Panc1 (cell line): ENCODE measurements around the gene TMEM132E. TPM values are rescaled to one million over a fixed set of nuclear protein-coding genes. Genes with fewer than 3 reads are reported as not detected.

Experiments
- ATAC-seq: fragments of 200-7000 bp; cut with Tn5 transposase; 2 replicates; pipeline ENCODE4 v1.9.1; 2020; ENCODE audit warnings: mild to moderate bottlenecking, moderate library complexity
- BruUV-seq: library from RNA; stranded (reverse); fragments of 400-500 nt; replicated peaks from 2 replicates; lab custom pipeline; 2021; lab: Mats Ljungman, UMichigan
- CTCF ChIA-PET: fragments of 300-600 bp; sonication (Branson Sonifier 250); formaldehyde crosslinking; loops from one replicate; lab custom pipeline; 2022; ENCODE audit warnings: antibody characterized with exemption; lab: Charles Lee
- POLR2A ChIA-PET: fragments of 300-600 bp; sonication (Branson Sonifier 250); formaldehyde crosslinking; loops from one replicate; lab custom pipeline; 2022; ENCODE audit warnings: antibody characterized with exemption; lab: Charles Lee
- DNase-seq: peaks from one replicate; pipeline ENCODE4 v3.0.0-alpha.2; 2010; ENCODE audit warnings: low read depth, low spot score
- H3K27ac ChIP-seq: 2 replicates; pipeline ENCODE4 v1.5.1; 2011; ENCODE audit warnings: mild to moderate bottlenecking, low read length, inconsistent platforms
- H3K27me3 ChIP-seq: fragments of 200-500 bp; sonication (Bioruptor generic); 2 replicates; pipeline ENCODE4 v1.6.0; 2014; ENCODE audit warnings: low read length, inconsistent platforms; ENCODE audit not compliant: control insufficient read depth, insufficient read depth
- H3K36me3 ChIP-seq: fragments of 200-500 bp; sonication (Bioruptor generic); 2 replicates; pipeline ENCODE4 v1.5.1; 2014; ENCODE audit warnings: inconsistent platforms, mild to moderate bottlenecking, low read length, moderate library complexity; ENCODE audit not compliant: control insufficient read depth, insufficient read depth
- H3K4me1 ChIP-seq: 2 replicates; pipeline ENCODE4 v1.5.1; 2011; ENCODE audit warnings: inconsistent platforms, mild to moderate bottlenecking, low read length, moderate library complexity; ENCODE audit not compliant: control insufficient read depth, insufficient read depth
- H3K4me3 ChIP-seq, 2 experiments: 2 replicates each; pipeline ENCODE4 v1.5.1; 2011 to 2012; ENCODE audit warnings: low read depth in 2 of 2, low read length in 2 of 2, mild to moderate bottlenecking in 2 of 2, inconsistent platforms in 1 of 2, moderate library complexity in 1 of 2
- H3K9me3 ChIP-seq: fragments of 200-500 bp; sonication (Bioruptor generic); 2 replicates; pipeline ENCODE4 v1.5.1; 2014; ENCODE audit warnings: low read depth, mild to moderate bottlenecking, inconsistent platforms, low read length, moderate library complexity; ENCODE audit not compliant: control insufficient read depth, insufficient read depth
- POLR2AphosphoS5 ChIP-seq: IDR thresholded peaks from 2 replicates; pipeline ENCODE4 v1.6.1; 2012; ENCODE audit warnings: mild to moderate bottlenecking, low read depth, low read length, moderate library complexity
- SIN3A ChIP-seq: IDR thresholded peaks from 2 replicates; pipeline ENCODE4 v1.6.1; 2012; ENCODE audit warnings: low read depth, mild to moderate bottlenecking, low read length, moderate library complexity, borderline replicate concordance; ENCODE audit not compliant: insufficient read depth
- TCF7L2 ChIP-seq: IDR thresholded peaks from 2 replicates; pipeline ENCODE4 v1.6.1; 2011; ENCODE audit warnings: mild to moderate bottlenecking, low read depth, low read length, inconsistent platforms
- in situ Hi-C: cut with HindIII; loops from 2 replicates; pipeline ENCODE4 v1.10.0; 2016; ENCODE audit warnings: low sequenced_read_pairs, low pct_unique_long_range_greater_than_20kb
- intact Hi-C: fragments of 100-400 bp; cut with micrococcal nuclease; formaldehyde crosslinking; loops from one replicate; pipeline ENCODE4 v1.10.0; 2022; ENCODE audit not compliant: unreplicated experiment
- total RNA-seq: library from RNA; stranded (reverse); gene quantifications from one replicate; pipeline ENCODE4 v1.2.1, GENCODE V29; 2021; ENCODE audit not compliant: unreplicated experiment
- TF ChIP-seq, protein P1 (sequence below): fragments of 450-650 bp; IDR thresholded peaks from 2 replicates; pipeline ENCODE4 v1.5.1; 2017; ENCODE audit warnings: mild to moderate bottlenecking
- TF ChIP-seq, protein P2 (sequence below), 2 experiments: IDR thresholded peaks; 2 replicates each; pipeline ENCODE4 v1.6.1; 2011 to 2012; ENCODE audit warnings: low read depth in 2 of 2, control low read depth in 1 of 2, low read length in 1 of 2, mild to moderate bottlenecking in 1 of 2, moderate library complexity in 1 of 2; ENCODE audit not compliant: insufficient read depth in 1 of 2

Gene TMEM132E
- total RNA-seq, 1 experiment from 2014 or later = not detected

DNA sequence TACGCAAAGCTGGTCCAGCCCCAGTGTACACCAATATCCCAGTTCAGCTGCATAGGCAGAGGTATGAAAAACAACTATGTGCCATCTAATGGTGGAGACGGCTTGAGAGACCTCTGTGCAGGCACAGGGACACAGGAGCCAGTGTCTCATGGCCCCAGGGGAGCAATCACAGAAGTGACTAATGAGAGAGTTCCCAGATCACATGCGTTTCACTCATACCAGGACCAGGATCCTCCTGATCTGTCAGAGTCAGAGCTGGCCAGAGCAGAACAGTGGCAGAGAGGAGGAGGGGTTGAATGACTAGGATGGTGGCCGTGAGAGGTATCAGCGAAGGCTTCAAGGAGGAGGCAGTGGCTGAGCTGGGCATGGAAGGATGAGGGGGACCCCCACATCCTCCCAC, 41.1 kb downstream of the TMEM132E start:
- Histone ChIP-seq H3K27me3 (peaks cover 6% of the 10 kb centered on the region; the same call in 1 of the 2 replicates), H3K27ac (no peak overlapping the region), H3K4me1 (no peaks in the 10 kb centered on the region), H3K4me3 (no peak overlapping the region), H3K36me3 (no peaks in the 10 kb centered on the region), H3K9me3 (no peaks in the 10 kb centered on the region)
- BruUV-seq = no TSS peak
- DNase-seq = no peak
- ATAC-seq = no peak
- CTCF ChIA-PET = no interaction called here
- TF ChIP-seq SIN3A = no peak
- no peak for TF ChIP-seq POLR2AphosphoS5
- TF ChIP-seq, protein P1, sequence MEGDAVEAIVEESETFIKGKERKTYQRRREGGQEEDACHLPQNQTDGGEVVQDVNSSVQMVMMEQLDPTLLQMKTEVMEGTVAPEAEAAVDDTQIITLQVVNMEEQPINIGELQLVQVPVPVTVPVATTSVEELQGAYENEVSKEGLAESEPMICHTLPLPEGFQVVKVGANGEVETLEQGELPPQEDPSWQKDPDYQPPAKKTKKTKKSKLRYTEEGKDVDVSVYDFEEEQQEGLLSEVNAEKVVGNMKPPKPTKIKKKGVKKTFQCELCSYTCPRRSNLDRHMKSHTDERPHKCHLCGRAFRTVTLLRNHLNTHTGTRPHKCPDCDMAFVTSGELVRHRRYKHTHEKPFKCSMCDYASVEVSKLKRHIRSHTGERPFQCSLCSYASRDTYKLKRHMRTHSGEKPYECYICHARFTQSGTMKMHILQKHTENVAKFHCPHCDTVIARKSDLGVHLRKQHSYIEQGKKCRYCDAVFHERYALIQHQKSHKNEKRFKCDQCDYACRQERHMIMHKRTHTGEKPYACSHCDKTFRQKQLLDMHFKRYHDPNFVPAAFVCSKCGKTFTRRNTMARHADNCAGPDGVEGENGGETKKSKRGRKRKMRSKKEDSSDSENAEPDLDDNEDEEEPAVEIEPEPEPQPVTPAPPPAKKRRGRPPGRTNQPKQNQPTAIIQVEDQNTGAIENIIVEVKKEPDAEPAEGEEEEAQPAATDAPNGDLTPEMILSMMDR = no peak
- TF ChIP-seq, protein P2, sequence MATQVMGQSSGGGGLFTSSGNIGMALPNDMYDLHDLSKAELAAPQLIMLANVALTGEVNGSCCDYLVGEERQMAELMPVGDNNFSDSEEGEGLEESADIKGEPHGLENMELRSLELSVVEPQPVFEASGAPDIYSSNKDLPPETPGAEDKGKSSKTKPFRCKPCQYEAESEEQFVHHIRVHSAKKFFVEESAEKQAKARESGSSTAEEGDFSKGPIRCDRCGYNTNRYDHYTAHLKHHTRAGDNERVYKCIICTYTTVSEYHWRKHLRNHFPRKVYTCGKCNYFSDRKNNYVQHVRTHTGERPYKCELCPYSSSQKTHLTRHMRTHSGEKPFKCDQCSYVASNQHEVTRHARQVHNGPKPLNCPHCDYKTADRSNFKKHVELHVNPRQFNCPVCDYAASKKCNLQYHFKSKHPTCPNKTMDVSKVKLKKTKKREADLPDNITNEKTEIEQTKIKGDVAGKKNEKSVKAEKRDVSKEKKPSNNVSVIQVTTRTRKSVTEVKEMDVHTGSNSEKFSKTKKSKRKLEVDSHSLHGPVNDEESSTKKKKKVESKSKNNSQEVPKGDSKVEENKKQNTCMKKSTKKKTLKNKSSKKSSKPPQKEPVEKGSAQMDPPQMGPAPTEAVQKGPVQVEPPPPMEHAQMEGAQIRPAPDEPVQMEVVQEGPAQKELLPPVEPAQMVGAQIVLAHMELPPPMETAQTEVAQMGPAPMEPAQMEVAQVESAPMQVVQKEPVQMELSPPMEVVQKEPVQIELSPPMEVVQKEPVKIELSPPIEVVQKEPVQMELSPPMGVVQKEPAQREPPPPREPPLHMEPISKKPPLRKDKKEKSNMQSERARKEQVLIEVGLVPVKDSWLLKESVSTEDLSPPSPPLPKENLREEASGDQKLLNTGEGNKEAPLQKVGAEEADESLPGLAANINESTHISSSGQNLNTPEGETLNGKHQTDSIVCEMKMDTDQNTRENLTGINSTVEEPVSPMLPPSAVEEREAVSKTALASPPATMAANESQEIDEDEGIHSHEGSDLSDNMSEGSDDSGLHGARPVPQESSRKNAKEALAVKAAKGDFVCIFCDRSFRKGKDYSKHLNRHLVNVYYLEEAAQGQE (IDR thresholded peaks at IDR 0.05; ENCODE audit: insufficient read depth in 1 of 2, low read depth in 2 of 2, low read length in 1 of 2) = no peak
- no peak for TF ChIP-seq TCF7L2
- intact Hi-C loops (no loop called here), in situ Hi-C loops (no loop called here)
- POLR2A ChIA-PET = no interaction called here

DNA sequence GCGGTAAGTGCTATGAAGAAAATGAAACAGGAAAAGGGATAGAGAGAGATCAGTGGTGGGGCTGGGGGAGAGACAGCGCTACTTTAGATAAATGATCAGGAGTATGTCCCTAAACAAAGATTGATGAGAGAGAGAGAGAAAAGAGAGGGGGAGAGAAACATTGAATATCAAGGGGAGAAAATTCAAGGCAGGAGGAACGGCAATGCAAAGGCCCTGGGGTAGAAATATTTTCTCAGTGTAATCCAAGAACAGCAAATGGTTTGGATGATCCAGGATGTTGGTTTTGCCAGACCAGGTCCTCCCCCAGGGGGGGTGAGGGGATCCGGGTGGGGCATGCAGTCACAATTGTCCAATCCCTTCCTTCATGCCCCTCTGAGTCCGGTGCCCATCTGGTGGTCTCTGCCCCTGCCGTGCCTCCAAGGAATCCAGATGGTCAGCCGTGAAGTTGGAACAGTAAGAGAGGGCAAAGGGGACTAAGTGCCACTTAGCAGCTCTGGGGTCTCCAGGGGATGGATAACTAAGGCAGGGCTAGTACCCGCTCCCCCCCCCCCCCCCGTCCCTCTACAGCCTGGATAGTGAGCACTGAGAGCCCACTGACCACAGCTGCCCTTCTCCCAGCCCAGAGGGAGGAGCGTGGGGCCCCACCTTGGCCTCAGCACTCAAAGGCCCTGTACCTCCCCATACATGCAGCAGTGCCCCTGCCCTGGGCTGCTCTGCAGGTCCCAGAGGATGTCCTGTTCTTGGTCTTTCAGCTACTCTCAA, 43.7 kb downstream of the TMEM132E start:
- ATAC-seq = no peak
- TF ChIP-seq SIN3A (no peak), POLR2AphosphoS5 (no peak), TCF7L2 (no peak)
- TF ChIP-seq, protein P2 (IDR thresholded peaks at IDR 0.05; ENCODE audit: insufficient read depth in 1 of 2, low read depth in 2 of 2, low read length in 1 of 2) = no peak
- TF ChIP-seq, protein P1 = no peak
- no peaks in the 10 kb centered on the region for H3K36me3 ChIP-seq
- no peak overlapping the region for H3K4me3 ChIP-seq
- in situ Hi-C loops (no loop called here), intact Hi-C loops (no loop called here)
- H3K27ac ChIP-seq = no peak overlapping the region
- CTCF ChIA-PET = no interaction called here
- H3K9me3 ChIP-seq = no peaks in the 10 kb centered on the region
- no peaks in the 10 kb centered on the region for H3K4me1 ChIP-seq
- DNase-seq = no peak
- POLR2A ChIA-PET = no interaction called here
- BruUV-seq = no TSS peak
- H3K27me3 ChIP-seq = peaks cover 8% of the 10 kb centered on the region; the same call in 1 of the 2 replicates
